ENCODE measurements around the gene NXPE4.
"Not testable (repeated sequence)": the region's sequence is repeated elsewhere in the genome, so short reads cannot be mapped to it uniquely, and the experiment has no call there.

Gene NXPE4

DNA sequence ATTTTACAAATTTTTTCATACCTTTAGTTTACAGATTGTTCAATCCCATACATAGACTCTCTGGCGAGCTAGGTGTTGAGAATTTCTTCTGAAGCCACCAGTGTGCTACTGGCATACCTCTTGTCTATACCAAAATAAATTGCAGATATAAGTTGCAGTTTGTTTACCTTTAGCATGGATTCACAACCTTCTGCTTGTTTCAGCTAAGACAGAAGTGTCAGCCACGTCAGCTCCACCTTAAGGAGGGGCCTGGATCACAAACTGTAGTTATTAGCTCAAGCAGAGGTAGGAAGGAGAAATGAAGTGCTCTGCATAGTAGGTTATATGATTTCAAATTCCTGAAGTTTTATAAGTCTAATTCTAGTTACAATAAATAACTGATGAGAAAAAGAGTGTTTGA, at the start of gene NXPE4:
NXPE4 (minus strand) TSS at position 216 of the 400 bp plus-strand sequence. CDS start 1,027 bp downstream, outside the sequence.
- DNase-seq (ENCODE audit: low read depth in 4 of 4, low spot score in 1 of 4) = no peak

DNA sequence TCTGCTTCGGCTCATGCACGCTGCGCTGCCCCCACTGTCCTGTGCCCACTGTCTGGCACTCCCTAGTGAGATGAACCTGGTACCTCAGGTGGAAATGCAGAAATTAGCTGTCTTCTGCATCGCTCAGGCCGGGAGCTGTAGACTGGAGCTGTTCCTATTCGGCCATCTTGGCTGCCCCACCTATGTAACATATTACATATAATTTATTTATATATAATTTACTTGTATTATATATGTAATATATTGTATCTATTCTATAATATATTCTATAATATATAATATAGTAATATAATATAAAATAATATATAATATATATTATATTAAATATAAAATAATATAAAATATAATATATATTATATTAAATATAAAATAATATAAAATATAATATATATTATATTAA, 43.9 kb upstream of the NXPE4 start:
- DNase-seq (ENCODE audit: low read depth in 4 of 4, low spot score in 1 of 4) = not testable (repeated sequence)

GRCh38 chr11:114631445-114631965, 35.9 kb upstream of the NXPE4 start:
- DNase-seq (ENCODE audit: low read depth in 4 of 4, low spot score in 1 of 4) = not testable (repeated sequence)

- DNase-seq (ENCODE audit: low read depth in 4 of 4, low spot score in 1 of 4) = no peak
These were observed 29.7 kb upstream of the NXPE4 start for GRCh38 chr11:114625294-114625693.

DNA sequence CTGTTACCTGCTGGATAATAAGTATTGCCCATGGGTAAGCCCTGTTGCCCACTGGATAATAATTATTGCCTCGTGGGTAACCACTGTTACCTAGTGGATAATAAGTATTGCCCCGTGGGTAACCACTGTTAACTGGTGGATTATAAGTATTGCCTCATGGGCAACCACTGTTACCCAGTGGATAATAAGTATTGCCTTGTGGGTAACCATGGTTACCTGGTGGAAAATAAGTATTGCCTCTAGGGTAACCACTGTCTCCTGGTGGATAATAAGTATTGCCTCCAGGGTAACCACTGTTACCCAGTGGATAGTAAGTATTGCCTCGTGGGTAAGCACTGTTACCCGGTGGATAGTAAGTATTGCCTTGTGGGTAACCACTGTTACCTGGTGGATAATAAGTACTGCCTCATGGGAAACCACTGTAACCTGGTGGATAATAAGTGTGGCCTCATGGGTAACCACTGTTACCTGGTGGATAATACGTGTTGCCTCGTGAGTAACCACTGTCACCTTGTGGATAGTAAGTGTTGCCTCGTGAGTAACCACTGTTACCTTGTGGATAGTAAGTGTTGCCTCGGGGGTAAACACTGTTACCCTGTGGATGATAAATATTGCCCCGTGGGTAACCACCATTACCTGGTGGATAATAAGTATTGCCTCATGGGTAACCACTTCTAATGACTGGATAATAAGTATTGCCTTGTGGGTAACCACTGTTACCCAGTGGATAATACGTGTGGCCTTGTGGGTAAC, 29.0 kb upstream of the NXPE4 start:
- no peak for DNase-seq (ENCODE audit: low read depth in 4 of 4, low spot score in 1 of 4)

GRCh38 chr11:114623720-114624119, 28.1 kb upstream of the NXPE4 start:
- no peak for DNase-seq (ENCODE audit: low read depth in 4 of 4, low spot score in 1 of 4)

- no peak for DNase-seq (ENCODE audit: low read depth in 4 of 4, low spot score in 1 of 4)
These were observed 27.3 kb upstream of the NXPE4 start for GRCh38 chr11:114622858-114623257.

DNA sequence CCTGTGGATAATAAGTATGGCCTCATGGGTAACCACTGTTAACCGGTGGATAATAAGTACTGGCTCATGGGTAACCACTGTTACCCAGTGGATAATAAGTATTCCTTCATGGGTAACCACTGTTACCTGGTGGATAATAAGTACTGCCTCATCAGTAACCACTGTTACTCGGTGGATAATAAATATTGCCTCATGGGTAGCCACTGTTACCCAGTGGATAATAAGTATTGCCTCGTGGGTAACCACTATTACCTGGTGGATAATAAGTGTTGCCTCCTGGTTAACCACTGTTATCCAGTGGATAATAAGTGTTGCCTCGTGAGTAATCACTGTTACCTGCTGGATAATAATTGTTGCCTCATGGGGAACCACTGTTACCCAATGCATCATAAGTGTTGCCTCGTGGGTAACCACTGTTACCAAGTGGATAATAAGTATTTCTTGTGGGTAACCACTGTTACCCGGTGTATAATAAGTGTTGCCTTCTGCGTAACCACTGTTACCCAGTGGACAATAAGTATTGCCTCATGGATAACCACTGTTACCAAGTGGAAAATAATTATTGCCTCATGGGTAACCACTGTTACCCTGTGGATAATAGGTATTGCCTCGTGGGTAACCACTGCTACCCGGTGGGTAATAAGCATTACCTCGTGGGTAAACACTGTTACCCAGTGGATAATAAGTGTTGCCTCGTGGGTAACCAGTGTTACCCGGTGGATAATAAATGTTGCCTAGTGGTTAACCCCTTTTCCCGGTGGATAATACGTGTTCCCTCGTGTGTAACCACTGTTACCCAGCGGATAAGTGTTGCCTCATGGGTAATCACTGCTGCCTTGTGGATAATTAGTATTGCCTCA, 26.6 kb upstream of the NXPE4 start:
- no peak for DNase-seq (ENCODE audit: low read depth in 4 of 4, low spot score in 1 of 4)

- no peak for DNase-seq (ENCODE audit: low read depth in 4 of 4, low spot score in 1 of 4)
These were observed 25.5 kb upstream of the NXPE4 start for GRCh38 chr11:114621072-114621471.

GRCh38 chr11:114619659-114620173, 24.1 kb upstream of the NXPE4 start:
- no peak for DNase-seq (ENCODE audit: low read depth in 4 of 4, low spot score in 1 of 4)

DNA sequence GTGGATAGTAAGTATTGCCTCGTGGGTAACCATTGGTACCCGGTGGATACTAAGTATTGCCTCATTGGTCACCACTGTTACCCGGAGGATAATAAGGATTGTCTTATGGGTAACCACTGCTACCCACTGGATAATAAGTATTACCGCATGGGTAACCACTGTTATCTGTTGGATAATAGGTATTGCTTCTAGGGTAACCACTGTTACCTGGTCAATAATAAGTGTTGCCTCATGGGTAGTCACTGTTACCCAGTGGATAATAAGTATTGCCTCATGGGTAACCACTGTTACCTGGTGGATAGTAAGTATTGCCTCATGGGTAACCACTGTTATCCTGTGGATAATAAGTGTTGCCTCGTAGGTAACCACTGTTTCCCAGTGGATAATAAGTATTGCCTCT, 22.6 kb upstream of the NXPE4 start:
- DNase-seq (ENCODE audit: low read depth in 4 of 4, low spot score in 1 of 4) = no peak

- DNase-seq (ENCODE audit: low read depth in 4 of 4, low spot score in 1 of 4) = no peak
These were observed 21.9 kb upstream of the NXPE4 start for GRCh38 chr11:114617157-114618124.

- DNase-seq (ENCODE audit: low read depth in 4 of 4, low spot score in 1 of 4) = no peak
These were observed 20.9 kb upstream of the NXPE4 start for GRCh38 chr11:114616516-114616915.

- DNase-seq (ENCODE audit: low read depth in 4 of 4, low spot score in 1 of 4) = no peak
These were observed 20.1 kb upstream of the NXPE4 start for GRCh38 chr11:114615448-114616361.

DNA sequence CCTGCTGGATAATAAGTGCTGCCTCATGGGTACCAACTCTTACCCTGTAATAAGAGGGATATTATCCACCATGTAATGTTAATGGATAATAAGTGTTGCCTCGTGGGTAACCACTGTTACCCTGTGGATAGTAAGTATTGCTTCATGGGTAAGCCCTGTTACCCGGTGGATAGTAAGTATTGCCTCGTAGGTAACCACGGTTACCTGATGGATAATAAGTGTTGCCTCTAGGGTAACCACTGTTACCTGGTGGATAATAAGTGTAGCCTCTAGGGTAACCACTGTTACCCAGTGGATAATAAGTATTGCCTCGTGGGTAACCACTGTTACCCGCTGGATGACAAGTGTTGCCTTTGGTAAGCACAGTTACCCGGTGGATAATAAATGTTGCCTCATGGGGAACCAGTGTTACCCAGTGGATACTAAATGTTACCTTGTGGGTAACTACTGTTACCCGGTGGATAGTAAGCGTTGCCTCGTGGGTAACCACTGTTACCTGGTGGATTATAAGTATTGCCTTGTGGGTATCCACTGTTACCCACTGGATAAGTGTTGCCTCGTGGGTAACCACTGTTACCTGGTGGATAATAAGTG, 18.6 kb upstream of the NXPE4 start:
- DNase-seq (ENCODE audit: low read depth in 4 of 4, low spot score in 1 of 4) = no peak

- DNase-seq (ENCODE audit: low read depth in 4 of 4, low spot score in 1 of 4) = not testable (repeated sequence)
These were observed 17.5 kb upstream of the NXPE4 start for GRCh38 chr11:114613094-114613493.

GRCh38 chr11:114612686-114613085, 17.1 kb upstream of the NXPE4 start:
- DNase-seq (ENCODE audit: low read depth in 4 of 4, low spot score in 1 of 4) = no peak

DNA sequence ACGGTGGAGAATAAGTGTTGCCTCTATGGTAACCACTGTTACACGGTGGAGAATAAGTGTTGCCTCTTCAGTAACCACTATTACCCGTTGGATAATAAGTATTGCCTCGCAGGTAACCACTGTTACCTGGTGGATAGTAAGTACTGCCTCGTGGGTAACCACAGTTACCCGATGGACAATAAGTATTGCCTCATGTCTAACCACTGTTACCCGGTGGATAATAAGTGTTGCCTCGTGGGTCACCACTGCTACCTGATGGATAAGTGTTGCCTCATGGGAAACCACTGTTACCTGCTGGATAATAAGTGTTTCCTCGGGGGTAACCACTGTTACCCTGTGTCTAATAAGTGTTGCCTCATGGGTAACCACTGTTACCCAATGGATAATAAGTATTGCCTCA, 16.6 kb upstream of the NXPE4 start:
- DNase-seq (ENCODE audit: low read depth in 4 of 4, low spot score in 1 of 4) = not testable (repeated sequence)

Data from stimulated activated CD4-positive, alpha-beta T cell treated with anti-CD3 and anti-CD28 coated beads, Interleukin-1b, Interleukin-23, amount 100 ng/mL, for 24 hours (primary cell).